HCT116 (cell line): ENCODE results near the gene TRIM62. TPM values are rescaled to one million over a fixed set of nuclear protein-coding genes. Genes with fewer than 3 reads are reported as not detected.

Experiments
- ATAC-seq: fragments of 200-7000 bp; cut with Tn5 transposase; 2 replicates; pipeline ENCODE4 v1.9.1; 2020; ENCODE audit warnings: mild to moderate bottlenecking, moderate library complexity
- BruUV-seq: library from RNA; stranded (reverse); fragments of 400-500 nt; replicated peaks from 2 replicates; lab custom pipeline; 2021; lab: Mats Ljungman, UMichigan
- CTCF ChIA-PET: fragments of 300-600 bp; sonication (Branson Sonifier 250); formaldehyde crosslinking; loops from one replicate; lab custom pipeline; 2021; ENCODE audit warnings: antibody characterized with exemption; lab: Charles Lee
- POLR2A ChIA-PET: fragments of 300-600, 350-600 bp; sonication (Branson Sonifier 250); formaldehyde crosslinking; loops from one replicate; lab custom pipeline; 2021; ENCODE audit warnings: antibody characterized with exemption; lab: Charles Lee
- RAD21 ChIA-PET, 2 experiments: fragments of 300-600 bp; sonication (Branson Sonifier 250); formaldehyde crosslinking; loops; one replicate each; lab custom pipeline; 2023; ENCODE audit warnings: low total read pairs in 2 of 2; ENCODE audit not compliant: uncharacterized antibody in 2 of 2, unreplicated experiment in 2 of 2, low non-redundant PET in 1 of 2; lab: Charles Lee
- DNase-seq: peaks from one replicate; pipeline ENCODE4 v3.0.0-alpha.2; 2010; ENCODE audit warnings: low read depth, low spot score
- H2AFZ ChIP-seq: fragments of 200-600 bp; shearing (Covaris generic), sonication (generic); 2 replicates; pipeline ENCODE4 v1.6.1; 2017; ENCODE audit warnings: low read depth, mixed run types, mixed read lengths, antibody characterized with exemption, low read length; ENCODE audit not compliant: poor library complexity, severe bottlenecking
- H3K27ac ChIP-seq: 2 replicates; pipeline ENCODE4 v1.5.1; 2012; ENCODE audit warnings: low read depth, low read length
- H3K27me3 ChIP-seq: fragments of 200-600 bp; sonication (generic); 2 replicates; pipeline ENCODE4 v1.6.1; 2016; ENCODE audit warnings: mixed run types, low read length, mixed read lengths; ENCODE audit not compliant: insufficient read depth
- H3K36me3 ChIP-seq, 2 experiments: fragments of 200-500 bp in 1 of 2; fragments of 200-600 bp in 1 of 2; sonication (Bioruptor generic) in 1 of 2; sonication (generic) in 1 of 2; 2 replicates each; pipeline versions ENCODE4 v1.5.1 to v1.6.1; 2014 to 2016; ENCODE audit warnings: low read length in 2 of 2, inconsistent platforms in 1 of 2, mixed read lengths in 1 of 2, mixed run types in 1 of 2; ENCODE audit not compliant: insufficient read depth in 2 of 2, control insufficient read depth in 1 of 2
- H3K4me1 ChIP-seq, 2 experiments: fragments of 200-600 bp in 1 of 2; sonication (generic) in 1 of 2; 2 replicates each; pipeline versions ENCODE4 v1.5.1 to v1.6.1; 2012 to 2017; ENCODE audit warnings: low read length in 2 of 2, inconsistent platforms in 1 of 2, mild to moderate bottlenecking in 1 of 2, mixed read lengths in 1 of 2, mixed run types in 1 of 2, moderate library complexity in 1 of 2; ENCODE audit not compliant: insufficient read depth in 2 of 2, control insufficient read depth in 1 of 2
- H3K4me2 ChIP-seq: fragments of 200-600 bp; sonication (generic); 2 replicates; pipeline ENCODE4 v1.6.1; 2017; ENCODE audit warnings: mixed run types, low read length, mixed read lengths
- H3K4me3 ChIP-seq, 2 experiments: fragments of 200-600 bp in 1 of 2; sonication (generic) in 1 of 2; replicated peaks in 1 of 2; 2 replicates each; pipeline ENCODE4 v1.5.1; 2011 to 2016; ENCODE audit warnings: low read length in 2 of 2, control low read depth in 1 of 2, low read depth in 1 of 2, mild to moderate bottlenecking in 1 of 2, mixed read lengths in 1 of 2, mixed run types in 1 of 2
- H3K79me2 ChIP-seq: fragments of 200-600 bp; sonication (generic); 2 replicates; pipeline ENCODE4 v1.6.1; 2017; ENCODE audit warnings: mild to moderate bottlenecking, mixed run types, low read length, moderate library complexity, mixed read lengths; ENCODE audit not compliant: insufficient read depth
- H3K9ac ChIP-seq: fragments of 200-600 bp; sonication (generic); 2 replicates; pipeline ENCODE4 v1.6.1; 2016; ENCODE audit warnings: low read length, mixed read lengths
- H3K9me2 ChIP-seq: fragments of 200-600 bp; sonication (generic), shearing (Covaris generic); 2 replicates; pipeline ENCODE4 v1.6.1; 2017; ENCODE audit warnings: mixed run types, mild to moderate bottlenecking, moderate library complexity; ENCODE audit not compliant: insufficient read depth
- H3K9me3 ChIP-seq, 2 experiments: fragments of 200-500 bp in 1 of 2; fragments of 200-600 bp in 1 of 2; sonication (Bioruptor generic) in 1 of 2; sonication (generic) in 1 of 2; 2 replicates each; pipeline ENCODE4 v1.6.1; 2014 to 2017; ENCODE audit warnings: low read length in 2 of 2, mixed read lengths in 2 of 2, inconsistent platforms in 1 of 2, low read depth in 1 of 2, mild to moderate bottlenecking in 1 of 2, mixed run types in 1 of 2, moderate library complexity in 1 of 2; ENCODE audit not compliant: control insufficient read depth in 1 of 2, insufficient read depth in 1 of 2
- H4K20me1 ChIP-seq: fragments of 200-600 bp; sonication (generic), shearing (Covaris generic); 2 replicates; pipeline ENCODE4 v1.6.1; 2017; ENCODE audit warnings: mixed run types, mild to moderate bottlenecking, moderate library complexity; ENCODE audit not compliant: insufficient read depth
- CEBPB ChIP-seq: IDR thresholded peaks from 2 replicates; pipeline ENCODE4 v1.6.1; 2012; ENCODE audit warnings: low read depth
- CTCF ChIP-seq, 3 experiments: fragments of 200-600 bp in 1 of 3; sonication (generic) in 1 of 3; IDR thresholded peaks in 2 of 3; conservative IDR thresholded peaks in 1 of 3; 2 replicates each; pipeline ENCODE4 v1.5.1; 2012 to 2017; ENCODE audit warnings: low read depth in 2 of 3, low read length in 2 of 3, antibody characterized with exemption in 1 of 3, borderline replicate concordance in 1 of 3, control low read depth in 1 of 3, mild to moderate bottlenecking in 1 of 3, mixed read lengths in 1 of 3, mixed run types in 1 of 3, moderate library complexity in 1 of 3; ENCODE audit not compliant: insufficient read depth in 1 of 3
- EGR1 ChIP-seq: IDR thresholded peaks from 2 replicates; pipeline ENCODE4 v1.6.1; 2012; ENCODE audit warnings: low read depth
- ELF1 ChIP-seq: IDR thresholded peaks from 2 replicates; pipeline ENCODE4 v1.6.1; 2012; ENCODE audit warnings: low read depth, borderline replicate concordance
- EZH2 ChIP-seq: fragments of 200-600 bp; sonication (generic); IDR thresholded peaks from 2 replicates; pipeline ENCODE4 v1.6.1; 2017; ENCODE audit warnings: antibody characterized with exemption, mixed run types
- FOSL1 ChIP-seq: IDR thresholded peaks from 2 replicates; pipeline ENCODE4 v1.6.1; 2012; ENCODE audit warnings: low read depth
- ZNF274 ChIP-seq: fragments of 200-500 bp; sonication (Bioruptor generic); IDR thresholded peaks from 2 replicates; pipeline ENCODE4 v1.6.1; 2014; ENCODE audit warnings: mild to moderate bottlenecking, low read depth, low read length, inconsistent platforms
- intact Hi-C: fragments of 100-400 bp; cut with micrococcal nuclease; formaldehyde crosslinking; loops from 2 replicates; pipeline ENCODE4 v1.10.0; 2022
- total RNA-seq: library from RNA; stranded (reverse); gene quantifications from one replicate; pipeline ENCODE4 v1.2.1, GENCODE V29; 2021; ENCODE audit not compliant: unreplicated experiment

TRIM62 gene
- total RNA-seq, 1 experiment from 2014 or later, result 6.5 TPM

GRCh38 chr1:33169290-33170055, 12.4 kb downstream of the TRIM62 start:
- RAD21 ChIA-PET, result no interaction called here
- Histone ChIP-seq H3K36me3 (no peaks in the 10 kb centered on the region), H3K79me2 (no peaks in the 10 kb centered on the region), H3K4me3 (no peak overlapping the region), H3K9me3 (no peaks in the 10 kb centered on the region), H2AFZ (no peak overlapping the region), H3K4me2 (no peak overlapping the region), H3K27ac (no peak overlapping the region), H4K20me1 (no peaks in the 10 kb centered on the region), H3K9me2 (no peaks in the 10 kb centered on the region), H3K4me1 (peaks cover 0 to 11% of the 10 kb centered on the region in 2 experiments; a peak in 1 of 4 replicates), H3K9ac (no peak overlapping the region), H3K27me3 (no peaks in the 10 kb centered on the region)
- ATAC-seq (no peak), DNase-seq (no peak)
- CTCF ChIA-PET, result interaction anchor here (0.9 kb wide), 1 partner anchor 126 kb away, joined by 3 read pairs; no protein-coding TSS in a partner anchor
- intact Hi-C loops, result no loop called here
- no TSS peak for BruUV-seq
- TF ChIP-seq FOSL1 (no peak), ZNF274 (no peak), EGR1 (no peak), CTCF (IDR thresholded peaks at IDR 0.05 in 2 of 3, conservative IDR thresholded peaks at IDR 0.05 in 1 of 3; ENCODE audit: borderline replicate concordance in 1 of 3, insufficient read depth in 1 of 3, low read depth in 2 of 3, low read length in 2 of 3) (no peak), ELF1 (no peak), CEBPB (no peak), EZH2 (no peak)
- POLR2A ChIA-PET, result no interaction called here
